Chondrocyte (in vitro differentiated cells): ENCODE results near the gene STEAP2. TPM values are rescaled to one million over a fixed set of nuclear protein-coding genes. Genes with fewer than 3 reads are reported as not detected.

Experiments used
- DNase-seq: peaks from one replicate; pipeline ENCODE4 v3.0.0; 2021; ENCODE audit warnings: mixed read lengths, low spot score
- H3K27ac Mint-ChIP-seq: one replicate; pipeline ENCODE4 v1.8.0; 2021; ENCODE audit warnings: mild to moderate bottlenecking, moderate library complexity, mixed read lengths; ENCODE audit not compliant: unreplicated experiment
- H3K27me3 Mint-ChIP-seq: 2 replicates; pipeline ENCODE4 v1.8.0; 2021; ENCODE audit warnings: low read depth, mixed read lengths
- H3K36me3 Mint-ChIP-seq: 2 replicates; pipeline ENCODE4 v1.8.0; 2021; ENCODE audit warnings: low read depth, mixed read lengths
- H3K4me1 Mint-ChIP-seq: 2 replicates; pipeline ENCODE4 v1.8.0; 2021; ENCODE audit warnings: low read depth, mild to moderate bottlenecking, mixed read lengths
- H3K4me3 Mint-ChIP-seq: one replicate; pipeline ENCODE4 v1.8.0; 2021; ENCODE audit warnings: mild to moderate bottlenecking, moderate library complexity, mixed read lengths; ENCODE audit not compliant: unreplicated experiment
- H3K9me3 Mint-ChIP-seq: 2 replicates; pipeline ENCODE4 v1.8.0; 2021; ENCODE audit warnings: low read depth, mixed read lengths
- total RNA-seq: library from RNA; stranded (reverse); gene quantifications from 3 replicates; pipeline ENCODE4 v1.2.1, GENCODE V29; 2021
- TF ChIP-seq, protein P1 (sequence below): fragments of 200-600 bp; sonication (generic); IDR thresholded peaks from 2 replicates; pipeline ENCODE4 v1.5.0; 2021; ENCODE audit warnings: antibody characterized with exemption, mild to moderate bottlenecking, moderate library complexity

Gene STEAP2
- total RNA-seq, 1 donor from 2014 or later, result 0.20 TPM

DNA sequence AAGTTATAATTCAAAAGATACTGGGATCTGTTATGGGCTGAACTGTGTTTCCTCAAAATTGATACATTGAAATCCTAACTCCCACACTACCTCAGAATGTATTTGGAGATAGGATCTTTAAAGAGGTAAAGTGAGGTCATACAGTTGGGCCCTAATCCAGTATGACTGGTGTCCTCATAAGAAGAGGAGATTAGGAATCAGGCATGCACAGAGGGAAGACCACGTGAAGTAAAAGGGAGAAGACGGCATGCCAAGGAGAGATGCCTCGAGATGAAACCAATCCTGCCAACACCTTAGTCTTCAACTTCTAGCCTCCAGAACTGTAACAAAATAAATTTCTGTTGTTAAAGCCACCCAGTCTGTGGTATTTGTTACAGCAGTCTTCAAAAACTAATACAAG, 27.5 kb downstream of the STEAP2 start:
- DNase-seq, result no peak
- peaks cover 51% of the 10 kb centered on the region for H3K27me3 Mint-ChIP-seq
- H3K9me3 Mint-ChIP-seq, result no peaks in the 10 kb centered on the region
- H3K36me3 Mint-ChIP-seq, result no peaks in the 10 kb centered on the region
- TF ChIP-seq, protein P1, sequence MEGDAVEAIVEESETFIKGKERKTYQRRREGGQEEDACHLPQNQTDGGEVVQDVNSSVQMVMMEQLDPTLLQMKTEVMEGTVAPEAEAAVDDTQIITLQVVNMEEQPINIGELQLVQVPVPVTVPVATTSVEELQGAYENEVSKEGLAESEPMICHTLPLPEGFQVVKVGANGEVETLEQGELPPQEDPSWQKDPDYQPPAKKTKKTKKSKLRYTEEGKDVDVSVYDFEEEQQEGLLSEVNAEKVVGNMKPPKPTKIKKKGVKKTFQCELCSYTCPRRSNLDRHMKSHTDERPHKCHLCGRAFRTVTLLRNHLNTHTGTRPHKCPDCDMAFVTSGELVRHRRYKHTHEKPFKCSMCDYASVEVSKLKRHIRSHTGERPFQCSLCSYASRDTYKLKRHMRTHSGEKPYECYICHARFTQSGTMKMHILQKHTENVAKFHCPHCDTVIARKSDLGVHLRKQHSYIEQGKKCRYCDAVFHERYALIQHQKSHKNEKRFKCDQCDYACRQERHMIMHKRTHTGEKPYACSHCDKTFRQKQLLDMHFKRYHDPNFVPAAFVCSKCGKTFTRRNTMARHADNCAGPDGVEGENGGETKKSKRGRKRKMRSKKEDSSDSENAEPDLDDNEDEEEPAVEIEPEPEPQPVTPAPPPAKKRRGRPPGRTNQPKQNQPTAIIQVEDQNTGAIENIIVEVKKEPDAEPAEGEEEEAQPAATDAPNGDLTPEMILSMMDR, result no peak
- no peaks in the 10 kb centered on the region for H3K4me1 Mint-ChIP-seq
- H3K4me3 Mint-ChIP-seq, result no peak overlapping the region
- no peak overlapping the region for H3K27ac Mint-ChIP-seq

DNA sequence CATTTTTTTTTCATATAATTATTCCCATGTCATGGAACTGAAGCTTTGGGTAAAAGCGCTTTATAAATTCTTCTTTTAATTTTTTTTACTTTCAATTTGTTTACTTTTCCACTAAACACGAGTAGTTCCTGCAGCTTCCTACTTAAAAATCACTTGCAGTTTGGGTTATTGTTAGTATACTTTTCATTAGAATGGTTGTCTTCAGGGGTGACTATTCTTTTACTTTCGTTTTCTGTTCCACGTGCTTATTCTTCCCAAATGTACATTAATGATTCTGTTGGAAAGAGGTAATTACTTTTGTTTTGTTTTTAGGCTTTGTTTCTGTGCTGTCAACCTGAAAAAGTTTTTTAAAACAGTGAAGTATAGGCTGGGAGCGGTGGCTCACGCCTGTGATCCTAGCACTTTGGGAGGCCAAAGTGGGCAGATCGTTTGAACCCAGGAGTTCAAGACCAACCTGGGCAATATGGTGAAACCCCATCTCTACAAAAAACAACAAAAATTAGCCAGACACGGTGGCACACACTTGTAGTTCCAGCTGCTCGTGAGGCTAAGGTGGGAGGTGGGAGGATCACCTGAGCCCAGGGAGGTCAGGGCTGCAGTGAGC, 28.2 kb downstream of the STEAP2 start:
- TF ChIP-seq, protein P1, result no peak
- H3K4me1 Mint-ChIP-seq, result peaks cover 2% of the 10 kb centered on the region
- H3K4me3 Mint-ChIP-seq, result no peak overlapping the region
- H3K27ac Mint-ChIP-seq, result no peak overlapping the region
- no peak for DNase-seq
- H3K9me3 Mint-ChIP-seq, result no peaks in the 10 kb centered on the region
- no peaks in the 10 kb centered on the region for H3K36me3 Mint-ChIP-seq
- peaks cover 54% of the 10 kb centered on the region for H3K27me3 Mint-ChIP-seq

DNA sequence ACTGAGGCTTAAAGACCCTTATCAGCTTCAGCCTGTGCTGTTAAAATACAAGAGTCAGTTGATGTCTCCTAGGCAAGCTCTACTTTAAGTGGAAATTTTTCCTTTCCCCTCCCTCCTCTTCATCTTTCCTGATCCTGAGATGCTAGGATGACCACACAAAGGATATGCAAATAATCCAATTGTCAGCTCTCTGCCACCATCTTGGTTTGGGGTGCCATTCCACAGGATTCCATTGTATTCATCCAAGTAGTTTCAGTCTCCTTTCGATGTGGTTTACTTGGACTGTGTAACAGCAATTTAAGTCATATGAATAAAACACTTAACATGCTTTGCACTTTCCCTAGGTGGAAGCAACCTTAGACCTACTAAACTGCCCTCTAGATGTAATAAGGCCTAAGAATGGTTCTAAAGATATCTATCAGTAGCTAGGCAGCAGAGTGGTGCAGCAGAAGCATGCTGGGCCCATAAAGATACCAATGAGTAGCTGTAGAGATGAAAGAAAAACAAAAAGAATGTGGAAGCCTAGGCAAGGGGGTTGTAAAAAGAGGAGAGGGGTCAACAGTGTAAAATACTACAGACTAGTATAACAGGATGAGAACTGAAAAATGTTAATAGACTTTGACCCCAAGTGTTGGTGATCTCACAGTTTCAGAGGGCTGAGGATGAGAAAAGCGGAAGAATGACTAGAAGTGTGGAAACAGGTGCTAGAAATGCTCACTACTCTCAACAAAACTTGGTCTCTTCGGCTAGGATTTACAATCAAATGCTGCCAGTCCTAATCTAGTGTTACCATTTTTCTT, 31.0 kb downstream of the STEAP2 start:
- no peaks in the 10 kb centered on the region for H3K36me3 Mint-ChIP-seq
- no peaks in the 10 kb centered on the region for H3K9me3 Mint-ChIP-seq
- peaks cover 13% of the 10 kb centered on the region for H3K4me1 Mint-ChIP-seq
- H3K27ac Mint-ChIP-seq, result no peak overlapping the region
- no peak for DNase-seq
- TF ChIP-seq, protein P1, result no peak
- no peak overlapping the region for H3K4me3 Mint-ChIP-seq
- peaks cover 60% of the 10 kb centered on the region for H3K27me3 Mint-ChIP-seq

DNA sequence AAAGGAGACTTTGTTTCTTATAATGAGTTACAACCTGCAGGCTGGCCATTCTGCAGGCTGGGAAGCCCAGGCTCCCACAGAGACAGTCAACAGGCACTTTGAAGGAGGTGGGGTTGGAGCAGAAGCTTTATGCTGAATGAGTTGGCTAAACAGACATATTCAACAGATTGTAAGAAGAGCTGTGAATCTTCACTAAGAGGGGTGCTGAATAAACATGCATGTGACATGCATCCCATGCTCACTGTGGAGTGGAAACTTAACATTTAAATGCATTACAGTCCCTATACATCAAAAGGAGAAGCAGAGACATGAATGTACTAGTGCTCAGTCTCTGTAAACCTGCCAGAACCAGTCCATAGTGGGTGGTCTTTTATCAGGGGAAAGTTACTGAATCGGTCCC, 32.0 kb downstream of the STEAP2 start:
- no peaks in the 10 kb centered on the region for H3K36me3 Mint-ChIP-seq
- no peak overlapping the region for H3K27ac Mint-ChIP-seq
- no peaks in the 10 kb centered on the region for H3K9me3 Mint-ChIP-seq
- H3K27me3 Mint-ChIP-seq, result peaks cover 53% of the 10 kb centered on the region
- peaks cover 13% of the 10 kb centered on the region for H3K4me1 Mint-ChIP-seq
- TF ChIP-seq, protein P1, result no peak
- no peak overlapping the region for H3K4me3 Mint-ChIP-seq
- no peak for DNase-seq

DNA sequence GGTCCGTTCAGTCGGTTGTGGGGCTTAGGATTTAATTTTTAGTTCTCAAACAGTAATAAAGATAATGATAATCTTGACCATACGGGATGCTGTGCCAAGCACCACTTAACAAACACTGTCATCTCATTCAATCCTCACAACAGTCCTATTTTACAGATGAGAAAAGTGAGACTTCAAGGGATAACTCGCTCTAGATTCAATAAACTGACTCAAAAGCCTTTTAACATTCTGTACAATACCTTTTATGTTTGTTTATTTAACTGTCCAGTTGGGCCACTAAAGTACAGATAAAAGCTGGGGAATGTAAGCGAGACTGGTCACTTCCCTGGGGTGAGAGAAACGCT, 33.0 kb downstream of the STEAP2 start:
- DNase-seq, result no peak
- Mint-ChIP-seq H3K4me3 (peak overlapping the region; percentile 73), H3K9me3 (no peaks in the 10 kb centered on the region), H3K27ac (no peak overlapping the region), H3K27me3 (peaks cover 51% of the 10 kb centered on the region), H3K4me1 (peaks cover 13% of the 10 kb centered on the region), H3K36me3 (no peaks in the 10 kb centered on the region)
- TF ChIP-seq, protein P1, result no peak
